ENCODE results near the gene FBXL14.

FBXL14 gene

DNA sequence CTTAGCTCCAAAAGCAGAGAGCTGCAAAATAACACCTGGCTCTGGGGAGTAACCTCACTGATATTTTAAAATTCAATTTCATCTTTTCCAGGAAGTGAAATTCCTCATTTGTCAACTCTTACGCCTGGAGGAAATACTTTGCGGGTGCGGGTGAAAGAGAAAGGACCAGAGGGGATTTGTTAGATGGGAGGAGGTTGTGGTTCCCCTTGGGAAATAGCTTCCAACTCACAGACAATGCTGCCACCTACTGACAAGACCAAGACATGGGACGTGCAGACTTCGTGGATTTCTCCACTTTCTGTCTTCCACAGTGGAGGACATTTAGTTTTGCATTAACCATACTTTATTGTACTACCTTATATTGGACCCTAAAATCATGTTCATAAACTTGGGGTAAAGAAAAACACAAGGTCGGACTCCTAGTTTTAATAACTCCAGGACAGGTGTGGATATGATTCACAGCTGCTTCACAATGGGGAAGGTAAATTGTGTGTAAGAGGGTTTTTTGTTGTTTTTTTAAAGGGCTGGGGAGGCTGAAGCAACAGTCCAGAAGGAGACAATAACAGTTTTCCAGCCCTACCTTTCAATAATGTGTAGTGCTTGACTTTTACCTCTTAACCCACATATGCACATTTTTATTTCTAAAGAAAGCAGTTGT, 10.8 kb downstream of the FBXL14 start:
- Histone ChIP-seq H3K4me1 (ENCODE audit: low read depth, poor library complexity, severe bottlenecking) (peaks cover 100% of the 10 kb centered on the region), H3K27me3 (ENCODE audit: insufficient read depth, low read depth) (no peaks in the 10 kb centered on the region), H3K79me2 (ENCODE audit: insufficient read depth, low read depth) (peaks cover 99% of the 10 kb centered on the region), H3K4me3 (IDR thresholded peaks at IDR 0.05; ENCODE audit: insufficient read depth, low read depth, low read length) (no peak overlapping the region), H3K27ac (peak overlapping the region; percentile 19; the same call in 1 of the 2 replicates), H3K36me3 (ENCODE audit: insufficient read depth) (no peaks in the 10 kb centered on the region), H3K4me2 (peak overlapping the region; percentile 53), H2AFZ (ENCODE audit: low read depth) (no peak overlapping the region), H3K9ac (0 out of 2 replicates have a peak overlapping the region, but pooled peaks have one; percentile 2), H4K20me1 (ENCODE audit: insufficient read depth) (peaks cover 36% of the 10 kb centered on the region)
- TF ChIP-seq, protein P1, sequence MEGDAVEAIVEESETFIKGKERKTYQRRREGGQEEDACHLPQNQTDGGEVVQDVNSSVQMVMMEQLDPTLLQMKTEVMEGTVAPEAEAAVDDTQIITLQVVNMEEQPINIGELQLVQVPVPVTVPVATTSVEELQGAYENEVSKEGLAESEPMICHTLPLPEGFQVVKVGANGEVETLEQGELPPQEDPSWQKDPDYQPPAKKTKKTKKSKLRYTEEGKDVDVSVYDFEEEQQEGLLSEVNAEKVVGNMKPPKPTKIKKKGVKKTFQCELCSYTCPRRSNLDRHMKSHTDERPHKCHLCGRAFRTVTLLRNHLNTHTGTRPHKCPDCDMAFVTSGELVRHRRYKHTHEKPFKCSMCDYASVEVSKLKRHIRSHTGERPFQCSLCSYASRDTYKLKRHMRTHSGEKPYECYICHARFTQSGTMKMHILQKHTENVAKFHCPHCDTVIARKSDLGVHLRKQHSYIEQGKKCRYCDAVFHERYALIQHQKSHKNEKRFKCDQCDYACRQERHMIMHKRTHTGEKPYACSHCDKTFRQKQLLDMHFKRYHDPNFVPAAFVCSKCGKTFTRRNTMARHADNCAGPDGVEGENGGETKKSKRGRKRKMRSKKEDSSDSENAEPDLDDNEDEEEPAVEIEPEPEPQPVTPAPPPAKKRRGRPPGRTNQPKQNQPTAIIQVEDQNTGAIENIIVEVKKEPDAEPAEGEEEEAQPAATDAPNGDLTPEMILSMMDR (conservative IDR thresholded peaks at IDR 0.05; ENCODE audit: low read depth, low read length): peak; percentile 99

DNA sequence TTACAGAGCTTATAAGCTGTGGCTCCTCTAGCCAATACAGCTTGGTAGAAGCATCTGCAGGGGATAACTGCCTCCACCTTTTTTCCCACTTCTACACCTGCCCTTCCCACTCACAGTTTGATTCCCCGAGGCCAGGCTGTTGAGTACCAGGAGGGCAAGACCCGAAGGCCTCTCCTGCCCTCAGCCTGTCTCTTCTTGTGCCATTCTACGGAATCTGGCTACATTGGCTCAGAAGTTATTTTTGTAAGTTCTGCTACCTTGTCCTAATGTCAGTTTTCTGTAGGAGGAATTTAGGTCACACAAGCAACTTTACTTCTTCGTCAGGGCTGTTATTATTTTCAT, 11.7 kb downstream of the FBXL14 start:
- Histone ChIP-seq H3K36me3 (ENCODE audit: insufficient read depth) (no peaks in the 10 kb centered on the region), H3K27me3 (ENCODE audit: insufficient read depth, low read depth) (no peaks in the 10 kb centered on the region), H3K4me2 (peak overlapping the region; percentile 53), H3K4me3 (IDR thresholded peaks at IDR 0.05; ENCODE audit: insufficient read depth, low read depth, low read length) (no peak overlapping the region), H4K20me1 (ENCODE audit: insufficient read depth) (peaks cover 36% of the 10 kb centered on the region), H3K9ac (no peak overlapping the region), H3K4me1 (ENCODE audit: low read depth, poor library complexity, severe bottlenecking) (peaks cover 97% of the 10 kb centered on the region), H2AFZ (ENCODE audit: low read depth) (no peak overlapping the region), H3K27ac (peak overlapping the region; percentile 9; the same call in 1 of the 2 replicates), H3K79me2 (ENCODE audit: insufficient read depth, low read depth) (peaks cover 99% of the 10 kb centered on the region)
- TF ChIP-seq, protein P1 (conservative IDR thresholded peaks at IDR 0.05; ENCODE audit: low read depth, low read length): no peak

DNA sequence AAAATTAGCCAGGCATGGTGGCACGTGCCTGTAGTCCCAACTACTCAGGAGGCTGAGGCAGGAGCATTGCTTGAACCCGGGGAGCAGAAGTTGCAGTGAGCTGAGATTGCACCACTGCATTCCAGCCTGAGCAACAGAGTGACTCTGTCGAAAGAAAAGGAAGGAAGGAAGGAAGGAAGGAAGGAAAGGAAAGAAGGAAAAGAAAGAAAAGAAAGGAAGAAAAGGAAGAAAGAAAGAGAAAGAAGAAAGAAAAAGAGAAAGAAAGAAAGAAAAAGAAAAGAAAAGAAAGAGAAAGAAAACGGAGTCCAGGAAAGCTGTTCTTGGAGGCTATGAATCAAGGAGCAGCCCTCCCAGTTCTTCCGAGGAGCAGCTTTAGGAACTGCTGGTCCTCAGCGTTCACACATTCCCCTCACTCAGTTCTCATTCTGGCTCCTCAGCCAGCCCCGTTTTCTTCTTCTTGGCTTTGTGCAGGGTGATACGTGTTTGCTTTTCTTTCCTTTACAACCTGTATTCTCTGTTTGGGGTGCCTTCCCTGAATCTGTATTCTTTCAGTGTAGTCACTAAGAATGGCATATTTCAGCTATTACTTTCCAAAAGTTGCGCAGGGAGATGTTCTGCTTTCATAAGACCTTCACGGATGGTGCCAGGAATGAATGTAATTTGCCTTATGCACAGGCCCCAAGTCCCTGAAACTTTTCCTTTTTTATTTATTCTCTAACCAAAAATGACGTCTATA, 12.2 kb downstream of the FBXL14 start:
- no peaks in the 10 kb centered on the region for H3K36me3 ChIP-seq (ENCODE audit: insufficient read depth)

DNA sequence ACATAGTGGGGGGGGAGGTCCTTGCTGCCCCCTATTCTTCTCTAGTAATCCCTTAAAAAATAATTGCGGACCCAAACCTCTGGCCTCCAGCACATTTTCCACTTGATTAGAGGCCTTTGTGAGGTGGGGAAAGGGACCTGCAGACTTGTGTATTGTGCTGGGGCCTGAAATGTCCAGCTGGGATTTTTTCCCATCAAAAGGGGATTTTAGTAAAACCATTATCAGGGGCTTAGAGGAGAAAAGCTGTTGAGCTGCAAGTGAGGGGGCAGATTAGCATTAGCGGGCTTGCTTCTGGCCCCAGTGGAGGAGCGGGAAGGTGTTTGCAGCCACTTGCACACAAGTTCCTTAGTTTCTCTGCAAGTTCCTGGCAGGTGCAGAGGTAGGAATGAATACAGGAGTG, 13.9 kb downstream of the FBXL14 start:
- peaks cover 82% of the 10 kb centered on the region for H3K4me1 ChIP-seq (ENCODE audit: low read depth, poor library complexity, severe bottlenecking)
- H3K4me2 ChIP-seq: peak overlapping the region; percentile 24; the same call in 1 of the 2 replicates
- TF ChIP-seq, protein P1 (conservative IDR thresholded peaks at IDR 0.05; ENCODE audit: low read depth, low read length): no peak
- no peaks in the 10 kb centered on the region for H3K36me3 ChIP-seq (ENCODE audit: insufficient read depth)
- H2AFZ ChIP-seq (ENCODE audit: low read depth): no peak overlapping the region
- no peaks in the 10 kb centered on the region for H3K27me3 ChIP-seq (ENCODE audit: insufficient read depth, low read depth)
- H3K4me3 ChIP-seq (IDR thresholded peaks at IDR 0.05; ENCODE audit: insufficient read depth, low read depth, low read length): no peak overlapping the region
- peaks cover 99% of the 10 kb centered on the region for H3K79me2 ChIP-seq (ENCODE audit: insufficient read depth, low read depth)
- H4K20me1 ChIP-seq (ENCODE audit: insufficient read depth): peaks cover 33% of the 10 kb centered on the region
- no peak overlapping the region for H3K9ac ChIP-seq
- H3K27ac ChIP-seq: no peak overlapping the region; the same call in 1 of the 2 replicates

More for the DNA sequence above, 12.2 kb downstream of the FBXL14 start:
- no peak overlapping the region for H3K4me3 ChIP-seq (IDR thresholded peaks at IDR 0.05; ENCODE audit: insufficient read depth, low read depth, low read length)
- peaks cover 36% of the 10 kb centered on the region for H4K20me1 ChIP-seq (ENCODE audit: insufficient read depth)
- no peaks in the 10 kb centered on the region for H3K27me3 ChIP-seq (ENCODE audit: insufficient read depth, low read depth)
- H3K79me2 ChIP-seq (ENCODE audit: insufficient read depth, low read depth): peaks cover 99% of the 10 kb centered on the region
- H2AFZ ChIP-seq (ENCODE audit: low read depth): no peak overlapping the region
- TF ChIP-seq, protein P1 (conservative IDR thresholded peaks at IDR 0.05; ENCODE audit: low read depth, low read length): no peak
- peak overlapping the region; percentile 53; the same call in 1 of the 2 replicates for H3K4me2 ChIP-seq
- no peak overlapping the region for H3K9ac ChIP-seq
- H3K27ac ChIP-seq: peak overlapping the region; percentile 40; the same call in 1 of the 2 replicates
- H3K4me1 ChIP-seq (ENCODE audit: low read depth, poor library complexity, severe bottlenecking): peaks cover 94% of the 10 kb centered on the region
